Kidney epithelial cell (primary cell): Measurements from ENCODE around the gene SFI1. TPM values are rescaled to one million over a fixed set of nuclear protein-coding genes. Genes with fewer than 3 reads are reported as not detected.
"Not testable (repeated sequence)": the region's sequence is repeated elsewhere in the genome, so short reads cannot be mapped to it uniquely, and the experiment has no call there.

Source experiments
- DNase-seq: peaks from one replicate; pipeline ENCODE4 v3.0.0-alpha.2; 2010; ENCODE audit warnings: low read depth
- H3K27me3 ChIP-seq: 2 replicates; pipeline ENCODE4 v1.6.0; 2011; ENCODE audit warnings: low read length; ENCODE audit not compliant: control insufficient read depth, insufficient read depth
- H3K36me3 ChIP-seq: 2 replicates; pipeline ENCODE4 v1.5.1; 2011; ENCODE audit warnings: low read length; ENCODE audit not compliant: control insufficient read depth, insufficient read depth
- H3K4me3 ChIP-seq: 2 replicates; pipeline ENCODE4 v1.5.1; 2011; ENCODE audit warnings: low read depth, mild to moderate bottlenecking, control low read depth, low read length
- total RNA-seq: library from RNA; depleted of rRNA; stranded (reverse); fragments of >200 nt; gene quantifications from 2 replicates; pipeline ENCODE4 v1.2.3, GENCODE V29; 2015
- TF ChIP-seq, protein P1 (sequence below): IDR thresholded peaks from 2 replicates; pipeline ENCODE4 v1.5.1; 2011; ENCODE audit warnings: mild to moderate bottlenecking, moderate library complexity, low read length, control low read depth, inconsistent platforms; ENCODE audit not compliant: insufficient read depth, poor library complexity, severe bottlenecking

SFI1 gene
- total RNA-seq, 1 donor from 2014 or later, result 13.2 TPM

DNA sequence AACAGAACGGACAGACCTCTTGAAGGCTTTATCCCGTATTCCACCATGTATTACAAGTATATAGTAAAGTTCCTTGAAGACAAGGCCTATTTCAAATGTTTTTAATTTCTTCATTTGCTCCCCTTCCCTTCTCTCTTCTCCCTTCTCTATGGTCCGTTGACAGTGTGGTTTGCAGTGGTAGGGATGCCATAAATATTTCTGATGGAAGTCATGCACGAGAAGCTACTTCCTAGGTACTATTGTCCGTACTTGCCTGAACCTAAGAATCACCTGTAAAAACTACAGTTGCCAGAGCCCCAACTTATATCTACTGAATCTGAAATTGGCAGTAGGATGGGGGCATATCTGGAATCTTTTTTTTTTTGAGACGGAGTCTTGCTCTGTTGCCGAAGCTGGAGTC, 162.9 kb downstream of the SFI1 start:
- Histone ChIP-seq H3K36me3 (peaks cover 1% of the 10 kb centered on the region), H3K4me3 (no peak overlapping the region), H3K27me3 (no peaks in the 10 kb centered on the region)
- TF ChIP-seq, protein P1, sequence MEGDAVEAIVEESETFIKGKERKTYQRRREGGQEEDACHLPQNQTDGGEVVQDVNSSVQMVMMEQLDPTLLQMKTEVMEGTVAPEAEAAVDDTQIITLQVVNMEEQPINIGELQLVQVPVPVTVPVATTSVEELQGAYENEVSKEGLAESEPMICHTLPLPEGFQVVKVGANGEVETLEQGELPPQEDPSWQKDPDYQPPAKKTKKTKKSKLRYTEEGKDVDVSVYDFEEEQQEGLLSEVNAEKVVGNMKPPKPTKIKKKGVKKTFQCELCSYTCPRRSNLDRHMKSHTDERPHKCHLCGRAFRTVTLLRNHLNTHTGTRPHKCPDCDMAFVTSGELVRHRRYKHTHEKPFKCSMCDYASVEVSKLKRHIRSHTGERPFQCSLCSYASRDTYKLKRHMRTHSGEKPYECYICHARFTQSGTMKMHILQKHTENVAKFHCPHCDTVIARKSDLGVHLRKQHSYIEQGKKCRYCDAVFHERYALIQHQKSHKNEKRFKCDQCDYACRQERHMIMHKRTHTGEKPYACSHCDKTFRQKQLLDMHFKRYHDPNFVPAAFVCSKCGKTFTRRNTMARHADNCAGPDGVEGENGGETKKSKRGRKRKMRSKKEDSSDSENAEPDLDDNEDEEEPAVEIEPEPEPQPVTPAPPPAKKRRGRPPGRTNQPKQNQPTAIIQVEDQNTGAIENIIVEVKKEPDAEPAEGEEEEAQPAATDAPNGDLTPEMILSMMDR, result no peak
- DNase-seq, result peak; percentile 54

DNA sequence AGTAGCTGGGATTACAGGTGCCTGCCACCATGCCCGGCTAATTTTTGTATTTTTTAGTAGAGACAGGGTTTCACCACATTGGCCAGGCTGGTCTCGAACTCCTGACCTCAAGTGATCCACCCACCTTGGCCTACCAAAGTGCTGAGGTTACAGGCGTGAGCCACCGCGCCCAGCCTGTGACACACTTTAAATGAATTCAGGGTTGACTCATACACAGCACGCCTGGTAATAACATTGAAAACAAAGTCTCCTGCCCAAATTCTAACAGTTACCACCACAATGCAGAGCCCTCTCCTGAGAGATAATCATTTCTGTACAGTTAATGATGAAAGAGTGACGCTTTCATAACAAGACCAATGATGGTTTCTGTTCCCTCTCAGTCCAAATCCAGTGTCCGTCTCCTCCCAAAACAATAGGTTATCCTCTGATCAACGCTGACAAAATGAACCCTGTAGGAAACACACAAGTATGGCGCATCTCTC, 164.6 kb downstream of the SFI1 start:
- peak overlapping the region; percentile 89 for H3K4me3 ChIP-seq
- DNase-seq, result peak; percentile 65
- not testable (repeated sequence) for H3K27me3 ChIP-seq, H3K36me3 ChIP-seq

DNA sequence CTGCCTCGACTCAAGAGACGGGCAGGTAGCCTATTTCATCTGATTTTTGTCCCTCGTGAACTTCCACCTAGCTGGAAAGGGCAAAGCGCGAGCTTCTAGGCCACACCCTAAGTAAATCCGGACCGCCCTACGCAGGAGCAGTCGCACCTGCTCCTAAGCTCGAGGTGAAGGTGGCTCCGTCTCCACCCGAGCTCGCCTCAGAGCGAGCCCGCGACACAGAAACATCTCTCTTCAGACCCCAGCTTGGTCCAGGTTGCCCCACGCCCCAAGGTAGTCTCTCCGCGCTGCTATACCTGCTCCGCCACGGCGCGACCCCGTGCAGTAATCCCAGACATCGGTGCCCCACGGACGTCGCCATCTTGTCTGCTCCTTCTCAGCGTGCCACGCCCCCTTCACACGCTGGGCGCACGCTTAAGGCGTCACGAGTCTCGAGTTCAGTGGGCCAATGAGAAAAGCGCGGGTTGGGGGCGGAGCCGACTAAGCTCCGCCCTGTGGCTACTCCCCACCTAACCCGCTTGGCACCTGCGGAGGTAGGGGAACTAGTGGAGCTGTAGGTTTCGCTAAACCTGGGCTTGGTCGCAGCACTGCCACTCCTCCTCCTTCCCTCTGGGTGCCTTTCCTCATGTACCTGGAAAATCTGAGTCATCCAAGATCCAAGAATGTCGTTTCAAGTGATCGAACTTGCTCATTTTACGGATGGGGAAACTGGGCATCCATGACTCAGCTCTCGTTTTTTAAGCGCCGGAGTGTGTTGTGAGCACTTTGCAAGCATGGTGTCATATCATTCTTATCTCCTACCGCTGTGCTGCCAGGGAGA, 165.7 kb downstream of the SFI1 start, which contains the start of gene PISD:
PISD (minus strand) TSS at position 365 of the 817 bp plus-strand sequence; CDS start at position 358, 7 bp downstream.
- H3K36me3 ChIP-seq, result peaks cover 1% of the 10 kb centered on the region
- peak; percentile 89 for DNase-seq
- H3K27me3 ChIP-seq, result no peaks in the 10 kb centered on the region
- H3K4me3 ChIP-seq, result peak within 1 kb of the TSS; percentile 89
- TF ChIP-seq, protein P1, result no peak

DNA sequence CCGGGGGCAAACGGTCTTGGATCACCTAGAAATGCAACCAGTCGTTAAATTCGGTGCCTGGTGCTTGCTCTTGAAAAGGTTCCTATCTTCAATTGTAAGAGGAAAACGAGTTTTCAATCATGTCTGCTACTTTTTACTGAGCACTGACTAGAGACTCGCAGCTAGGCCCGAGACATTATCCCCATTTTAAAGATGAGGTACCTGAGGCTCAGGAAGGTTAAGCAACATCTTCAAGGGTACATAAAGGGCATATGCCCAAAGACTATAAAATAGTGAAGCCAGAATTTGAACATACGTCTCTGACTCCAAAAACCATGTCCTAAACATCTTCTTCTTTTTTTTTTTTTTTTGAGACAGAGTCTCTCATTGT, 166.3 kb downstream of the SFI1 start:
- TF ChIP-seq, protein P1, result no peak
- no peaks in the 10 kb centered on the region for H3K27me3 ChIP-seq
- no peak for DNase-seq
- H3K4me3 ChIP-seq, result peak overlapping the region; percentile 89
- H3K36me3 ChIP-seq, result peaks cover 1% of the 10 kb centered on the region

Other genes with a start within 250 kb of the SFI1 start
- gene PIK3IP1, start 204.0 kb upstream of the SFI1 start, total RNA-seq, result 14.0 and 17.5 TPM in 2 replicates
- gene PATZ1, start 150.2 kb upstream of the SFI1 start, total RNA-seq, result 56.6 and 60.7 TPM in 2 replicates
- 62.6 and 68.9 TPM in 2 replicates for gene DRG1, start 96.9 kb upstream of the SFI1 start, total RNA-seq
- 11.9 and 15.0 TPM in 2 replicates for gene EIF4ENIF1, start 6.7 kb upstream of the SFI1 start, total RNA-seq
- 83.3 and 88.3 TPM in 2 replicates for gene PISD, start 165.7 kb downstream of the SFI1 start, total RNA-seq